Neutrophil (primary cell): ENCODE data around the gene BCL6.

Experiments used
- H3K27ac ChIP-seq: fragments of 200-600 bp; sonication (generic); 2 replicates; pipeline ENCODE4 v1.5.1; 2016; ENCODE audit warnings: mild to moderate bottlenecking, moderate library complexity
- H3K27me3 ChIP-seq: fragments of 200-600 bp; sonication (generic); 2 replicates; pipeline ENCODE4 v1.6.0; 2016; ENCODE audit warnings: mild to moderate bottlenecking
- H3K36me3 ChIP-seq: fragments of 200-600 bp; sonication (generic); 2 replicates; pipeline ENCODE4 v1.5.1; 2017
- H3K4me1 ChIP-seq, 2 experiments: fragments of 200-600 bp in 1 of 2; sonication (generic) in 1 of 2; 1 replicate in 1 of 2; 2 replicates in 1 of 2; pipeline versions ENCODE4 v1.5.1 to v1.6.1; 2013 to 2016; ENCODE audit warnings: low read depth in 1 of 2, low read length in 1 of 2, mild to moderate bottlenecking in 1 of 2, moderate library complexity in 1 of 2; ENCODE audit not compliant: control insufficient read depth in 1 of 2, insufficient read depth in 1 of 2
- H3K4me3 ChIP-seq, 2 experiments: fragments of 200-600 bp in 1 of 2; sonication (generic) in 1 of 2; 1 replicate in 1 of 2; 2 replicates in 1 of 2; pipeline ENCODE4 v1.5.1; 2013 to 2016; ENCODE audit warnings: low read depth in 1 of 2, low read length in 1 of 2, mild to moderate bottlenecking in 1 of 2, moderate library complexity in 1 of 2
- H3K9me3 ChIP-seq: fragments of 200-600 bp; sonication (generic); 2 replicates; pipeline ENCODE4 v1.5.1; 2016
- CTCF ChIP-seq: fragments of 200-600 bp; sonication (generic); IDR thresholded peaks from 2 replicates; pipeline ENCODE4 v1.5.1; 2016; ENCODE audit warnings: antibody characterized with exemption

The BCL6 gene

GRCh38 chr3:187777331-187777941 is 32.2 kb upstream of the BCL6 start:
- no peaks in the 10 kb centered on the region for H3K9me3 ChIP-seq
- H3K27me3 ChIP-seq: no peaks in the 10 kb centered on the region
- peak overlapping the region; percentile 94 for H3K27ac ChIP-seq
- TF ChIP-seq CTCF: no peak
- no peaks in the 10 kb centered on the region for H3K36me3 ChIP-seq
- peaks cover 74 to 78% of the 10 kb centered on the region in 2 experiments for H3K4me1 ChIP-seq
- peak overlapping the region; percentile 10 to 44 for H3K4me3 ChIP-seq

GRCh38 chr3:187775549-187775948 is 30.3 kb upstream of the BCL6 start:
- H3K4me1 ChIP-seq: peaks cover 75 to 80% of the 10 kb centered on the region in 2 experiments
- no peak overlapping the region for H3K4me3 ChIP-seq
- H3K27ac ChIP-seq: peak overlapping the region; percentile 23
- no peaks in the 10 kb centered on the region for H3K9me3 ChIP-seq
- TF ChIP-seq CTCF: no peak
- H3K36me3 ChIP-seq: no peaks in the 10 kb centered on the region
- H3K27me3 ChIP-seq: no peaks in the 10 kb centered on the region

GRCh38 chr3:187774185-187774789 is 29.0 kb upstream of the BCL6 start:
- Histone ChIP-seq H3K36me3 (no peaks in the 10 kb centered on the region), H3K4me1 (peaks cover 68 to 70% of the 10 kb centered on the region in 2 experiments), H3K4me3 (peak overlapping the region; percentile 18 to 38), H3K27ac (peak overlapping the region; percentile 78), H3K9me3 (no peaks in the 10 kb centered on the region), H3K27me3 (no peaks in the 10 kb centered on the region)
- no peak for TF ChIP-seq CTCF

GRCh38 chr3:187773233-187774184 is 28.2 kb upstream of the BCL6 start:
- no peaks in the 10 kb centered on the region for H3K9me3 ChIP-seq
- no peak for TF ChIP-seq CTCF
- H3K27ac ChIP-seq: peak overlapping the region; percentile 78
- no peaks in the 10 kb centered on the region for H3K27me3 ChIP-seq
- H3K4me1 ChIP-seq: peaks cover 60 to 63% of the 10 kb centered on the region in 2 experiments
- H3K36me3 ChIP-seq: no peaks in the 10 kb centered on the region
- peak overlapping the region; percentile 18 to 38 for H3K4me3 ChIP-seq

GRCh38 chr3:187770224-187770623 is 25.0 kb upstream of the BCL6 start:
- Histone ChIP-seq H3K4me1 (peaks cover 28 to 30% of the 10 kb centered on the region in 2 experiments), H3K36me3 (no peaks in the 10 kb centered on the region), H3K4me3 (no peak overlapping the region), H3K27ac (no peak overlapping the region), H3K27me3 (no peaks in the 10 kb centered on the region), H3K9me3 (no peaks in the 10 kb centered on the region)
- no peak for TF ChIP-seq CTCF
